ENCODE measurements around the gene HFE.

HFE gene

DNA sequence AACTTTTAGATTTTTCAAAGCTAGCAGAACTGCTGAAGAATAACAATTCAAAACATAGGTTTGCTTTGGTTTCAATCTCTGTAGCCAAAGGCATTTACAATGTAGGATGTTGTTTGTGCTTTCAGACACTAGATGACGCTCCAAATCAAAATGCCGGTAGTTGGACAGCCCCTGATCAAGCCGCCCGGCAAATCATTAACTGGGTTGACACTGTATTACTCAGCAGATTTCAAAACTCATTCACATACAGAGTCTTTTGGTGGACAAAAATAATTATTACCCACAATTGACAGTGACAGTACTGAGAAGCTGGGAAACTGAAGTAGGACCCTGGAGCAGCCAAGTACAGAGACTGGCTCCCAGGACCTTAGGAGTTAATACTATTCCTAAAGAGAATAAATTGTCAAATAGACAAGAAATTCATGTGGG is 21.3 kb upstream of the HFE start:
- Histone ChIP-seq H3K9me3 (ENCODE audit: insufficient read depth, low read length) (no peaks in the 10 kb centered on the region), H3K4me1 (ENCODE audit: low read length) (peaks cover 13% of the 10 kb centered on the region), H2AFZ (ENCODE audit: low read depth, low read length) (no peak overlapping the region), H3K4me2 (ENCODE audit: low read length) (peak overlapping the region; percentile 81), H3K4me3 (ENCODE audit: low read length) (peak overlapping the region; percentile 74), H3K79me2 (ENCODE audit: low read length) (no peaks in the 10 kb centered on the region), H3K9ac (ENCODE audit: low read length) (peak overlapping the region; percentile 64), H3K36me3 (replicated peaks; ENCODE audit: low read depth, low read length) (no peaks in the 10 kb centered on the region), H3K27me3 (ENCODE audit: low read depth, low read length) (no peaks in the 10 kb centered on the region), H3K27ac (ENCODE audit: low read length) (peak overlapping the region; percentile 98), H4K20me1 (ENCODE audit: insufficient read depth, low read length) (no peaks in the 10 kb centered on the region)
- no peak for TF ChIP-seq EZH2phosphoT487 (IDR thresholded peaks at IDR 0.05; ENCODE audit: low read depth)
- TF ChIP-seq, protein P1, sequence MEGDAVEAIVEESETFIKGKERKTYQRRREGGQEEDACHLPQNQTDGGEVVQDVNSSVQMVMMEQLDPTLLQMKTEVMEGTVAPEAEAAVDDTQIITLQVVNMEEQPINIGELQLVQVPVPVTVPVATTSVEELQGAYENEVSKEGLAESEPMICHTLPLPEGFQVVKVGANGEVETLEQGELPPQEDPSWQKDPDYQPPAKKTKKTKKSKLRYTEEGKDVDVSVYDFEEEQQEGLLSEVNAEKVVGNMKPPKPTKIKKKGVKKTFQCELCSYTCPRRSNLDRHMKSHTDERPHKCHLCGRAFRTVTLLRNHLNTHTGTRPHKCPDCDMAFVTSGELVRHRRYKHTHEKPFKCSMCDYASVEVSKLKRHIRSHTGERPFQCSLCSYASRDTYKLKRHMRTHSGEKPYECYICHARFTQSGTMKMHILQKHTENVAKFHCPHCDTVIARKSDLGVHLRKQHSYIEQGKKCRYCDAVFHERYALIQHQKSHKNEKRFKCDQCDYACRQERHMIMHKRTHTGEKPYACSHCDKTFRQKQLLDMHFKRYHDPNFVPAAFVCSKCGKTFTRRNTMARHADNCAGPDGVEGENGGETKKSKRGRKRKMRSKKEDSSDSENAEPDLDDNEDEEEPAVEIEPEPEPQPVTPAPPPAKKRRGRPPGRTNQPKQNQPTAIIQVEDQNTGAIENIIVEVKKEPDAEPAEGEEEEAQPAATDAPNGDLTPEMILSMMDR (IDR thresholded peaks at IDR 0.05; ENCODE audit: low read depth, low read length), result peak; percentile 79

DNA sequence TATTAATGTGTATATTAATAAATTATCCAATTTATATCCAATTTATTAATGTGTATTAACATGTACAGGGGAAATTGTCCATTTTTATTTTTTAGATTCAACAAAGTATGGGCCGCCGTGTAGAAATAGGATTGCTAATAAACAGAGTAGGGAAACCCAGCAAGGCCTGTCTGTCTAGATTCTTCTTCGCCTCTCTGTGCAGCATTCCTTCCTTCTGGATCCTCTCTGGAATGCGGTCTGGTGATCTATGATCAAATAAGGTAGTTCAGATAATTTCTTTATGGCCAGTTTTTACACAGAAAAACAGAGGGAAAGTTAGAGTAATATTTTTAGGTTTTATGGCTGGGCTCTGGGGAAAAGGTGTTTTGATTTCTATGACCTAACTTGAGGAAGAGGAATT is 19.9 kb upstream of the HFE start:
- Histone ChIP-seq H4K20me1 (ENCODE audit: insufficient read depth, low read length) (no peaks in the 10 kb centered on the region), H2AFZ (ENCODE audit: low read depth, low read length) (no peak overlapping the region), H3K27ac (ENCODE audit: low read length) (no peak overlapping the region)

DNA sequence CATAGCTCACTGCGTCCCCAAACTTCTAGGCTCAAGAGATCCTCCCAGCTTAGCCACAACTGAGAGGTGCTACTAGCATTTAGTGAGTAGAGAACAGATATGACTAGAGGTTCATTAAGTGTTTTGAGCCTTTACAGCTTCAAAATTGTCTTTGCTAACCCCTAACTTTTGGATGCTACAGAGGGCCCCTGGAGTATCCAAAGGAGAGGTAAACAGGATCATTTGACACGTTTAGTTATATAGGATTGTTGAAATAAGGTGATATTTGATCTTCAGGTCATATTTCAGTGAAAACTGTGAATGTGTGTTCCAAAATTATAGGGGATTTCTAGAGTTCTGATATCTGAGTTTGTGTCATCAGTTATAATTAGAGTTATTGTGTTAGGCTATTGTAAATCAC is 19.2 kb upstream of the HFE start:
- TF ChIP-seq, protein P1 (IDR thresholded peaks at IDR 0.05; ENCODE audit: low read depth, low read length), result no peak
- TF ChIP-seq EZH2phosphoT487 (IDR thresholded peaks at IDR 0.05; ENCODE audit: low read depth), result no peak
- H3K4me1 ChIP-seq (ENCODE audit: low read length), result peaks cover 13% of the 10 kb centered on the region
- no peaks in the 10 kb centered on the region for H4K20me1 ChIP-seq (ENCODE audit: insufficient read depth, low read length)
- no peaks in the 10 kb centered on the region for H3K36me3 ChIP-seq (replicated peaks; ENCODE audit: low read depth, low read length)
- H3K4me3 ChIP-seq (ENCODE audit: low read length), result no peak overlapping the region
- no peak overlapping the region for H3K27ac ChIP-seq (ENCODE audit: low read length)
- H3K9ac ChIP-seq (ENCODE audit: low read length), result no peak overlapping the region
- no peak overlapping the region for H2AFZ ChIP-seq (ENCODE audit: low read depth, low read length)
- H3K27me3 ChIP-seq (ENCODE audit: low read depth, low read length), result no peaks in the 10 kb centered on the region
- H3K4me2 ChIP-seq (ENCODE audit: low read length), result no peak overlapping the region
- no peaks in the 10 kb centered on the region for H3K9me3 ChIP-seq (ENCODE audit: insufficient read depth, low read length)
- H3K79me2 ChIP-seq (ENCODE audit: low read length), result no peaks in the 10 kb centered on the region

More for the DNA sequence above, 19.9 kb upstream of the HFE start:
- Histone ChIP-seq H3K4me1 (ENCODE audit: low read length) (peaks cover 13% of the 10 kb centered on the region), H3K9me3 (ENCODE audit: insufficient read depth, low read length) (no peaks in the 10 kb centered on the region), H3K27me3 (ENCODE audit: low read depth, low read length) (no peaks in the 10 kb centered on the region), H3K36me3 (replicated peaks; ENCODE audit: low read depth, low read length) (no peaks in the 10 kb centered on the region), H3K4me3 (ENCODE audit: low read length) (no peak overlapping the region), H3K4me2 (ENCODE audit: low read length) (no peak overlapping the region), H3K79me2 (ENCODE audit: low read length) (no peaks in the 10 kb centered on the region), H3K9ac (ENCODE audit: low read length) (no peak overlapping the region)
- no peak for TF ChIP-seq EZH2phosphoT487 (IDR thresholded peaks at IDR 0.05; ENCODE audit: low read depth)
- TF ChIP-seq, protein P1 (IDR thresholded peaks at IDR 0.05; ENCODE audit: low read depth, low read length), result no peak

DNA sequence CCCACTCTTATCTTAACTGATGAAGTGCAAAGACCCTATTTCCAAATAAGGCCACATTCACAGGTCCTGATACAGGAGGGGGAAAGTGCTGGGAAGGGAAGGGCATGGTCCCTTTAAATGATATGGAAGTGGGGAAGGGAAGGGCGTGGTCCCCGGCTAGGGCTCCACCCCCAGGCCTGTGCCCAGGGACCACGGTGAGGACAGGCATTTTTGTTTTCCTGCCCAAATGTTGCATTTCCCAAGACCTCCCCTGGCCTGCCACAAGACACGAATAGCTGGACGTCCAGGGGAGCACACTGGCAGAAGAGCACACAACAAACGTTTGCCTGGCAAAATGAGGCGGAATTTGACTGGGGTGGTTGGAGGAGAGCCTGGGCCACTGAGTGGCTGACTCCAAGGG is 16.1 kb upstream of the HFE start:
- Histone ChIP-seq H3K27ac (ENCODE audit: low read length) (no peak overlapping the region), H4K20me1 (ENCODE audit: insufficient read depth, low read length) (no peaks in the 10 kb centered on the region), H3K36me3 (replicated peaks; ENCODE audit: low read depth, low read length) (no peaks in the 10 kb centered on the region), H3K9me3 (ENCODE audit: insufficient read depth, low read length) (no peaks in the 10 kb centered on the region), H3K79me2 (ENCODE audit: low read length) (no peaks in the 10 kb centered on the region), H3K4me2 (ENCODE audit: low read length) (no peak overlapping the region), H2AFZ (ENCODE audit: low read depth, low read length) (no peak overlapping the region), H3K4me1 (ENCODE audit: low read length) (peaks cover 3% of the 10 kb centered on the region; the same call in 1 of the 2 replicates), H3K9ac (ENCODE audit: low read length) (no peak overlapping the region), H3K4me3 (ENCODE audit: low read length) (no peak overlapping the region), H3K27me3 (ENCODE audit: low read depth, low read length) (no peaks in the 10 kb centered on the region)
- TF ChIP-seq, protein P1 (IDR thresholded peaks at IDR 0.05; ENCODE audit: low read depth, low read length), result no peak
- TF ChIP-seq EZH2phosphoT487 (IDR thresholded peaks at IDR 0.05; ENCODE audit: low read depth), result no peak
